GM18519 (cell line): Measurements from ENCODE around the gene CEP72.

Experiments
- ATAC-seq: cut with Tn5 transposase; IDR thresholded peaks from one replicate; pipeline ENCODE4 v1.9.1; 2021; ENCODE audit warnings: mild to moderate bottlenecking, moderate library complexity; ENCODE audit not compliant: unreplicated experiment, low FRiP score

The CEP72 gene

DNA sequence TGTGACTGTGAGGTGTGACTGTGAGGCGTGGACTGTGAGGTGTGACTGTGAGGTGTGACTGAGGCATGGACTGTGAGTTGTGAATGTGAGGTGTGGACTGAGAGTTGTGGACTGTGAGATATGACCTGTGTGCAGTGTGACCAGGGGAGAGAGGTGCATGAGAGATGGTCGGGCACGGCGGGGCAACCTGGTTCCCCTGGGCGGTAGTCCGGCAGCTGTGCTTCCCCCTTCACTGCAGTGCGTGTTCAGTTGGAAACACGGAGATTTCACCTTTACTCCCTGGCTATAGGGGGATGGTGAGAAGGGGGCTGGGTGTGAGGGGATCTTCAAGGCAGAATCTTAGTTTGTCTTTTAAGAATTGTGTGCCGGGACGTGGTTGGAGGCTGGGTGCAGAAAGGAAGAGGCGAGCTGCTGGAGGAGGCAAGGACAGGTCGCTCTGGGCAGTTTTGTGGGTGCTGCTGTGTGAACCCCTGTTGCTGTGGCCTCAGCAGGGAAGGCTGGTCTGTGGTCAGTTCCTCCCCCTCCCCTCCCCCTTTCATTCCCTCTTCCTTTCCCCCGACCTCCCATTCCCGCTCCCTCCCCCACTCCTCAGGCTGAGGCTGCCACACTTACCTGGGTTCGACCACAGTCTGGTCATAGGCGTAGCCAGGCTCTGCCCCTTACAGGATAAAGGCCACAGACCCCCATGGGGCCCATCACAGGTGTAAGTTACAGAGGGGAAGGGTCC, 39.3 kb downstream of the CEP72 start:
- no peak for ATAC-seq

DNA sequence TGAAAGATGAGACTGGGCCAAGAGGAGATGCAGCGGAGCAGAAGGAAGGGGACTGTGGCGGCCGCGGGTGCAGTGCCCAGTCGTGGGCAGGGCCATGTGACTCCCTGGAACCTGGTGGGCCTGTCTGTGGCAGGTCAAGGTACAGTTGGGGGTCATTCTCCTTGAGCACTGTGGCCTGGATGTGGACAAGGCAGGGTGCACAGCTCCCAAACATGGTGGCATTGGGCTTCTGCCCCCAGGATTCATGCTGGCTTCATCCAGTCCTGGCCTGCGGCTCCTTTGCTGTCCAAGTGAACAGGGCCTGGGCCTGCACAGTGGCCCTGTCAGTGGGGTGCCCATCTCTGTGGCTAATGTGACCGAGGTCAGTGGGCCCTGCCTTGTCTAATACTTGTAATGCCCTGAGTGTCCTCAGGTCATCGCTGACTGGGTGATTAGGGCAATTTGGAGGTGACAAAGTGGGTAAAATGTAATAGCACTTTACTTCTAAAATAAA, 39.9 kb downstream of the CEP72 start:
- no peak for ATAC-seq

DNA sequence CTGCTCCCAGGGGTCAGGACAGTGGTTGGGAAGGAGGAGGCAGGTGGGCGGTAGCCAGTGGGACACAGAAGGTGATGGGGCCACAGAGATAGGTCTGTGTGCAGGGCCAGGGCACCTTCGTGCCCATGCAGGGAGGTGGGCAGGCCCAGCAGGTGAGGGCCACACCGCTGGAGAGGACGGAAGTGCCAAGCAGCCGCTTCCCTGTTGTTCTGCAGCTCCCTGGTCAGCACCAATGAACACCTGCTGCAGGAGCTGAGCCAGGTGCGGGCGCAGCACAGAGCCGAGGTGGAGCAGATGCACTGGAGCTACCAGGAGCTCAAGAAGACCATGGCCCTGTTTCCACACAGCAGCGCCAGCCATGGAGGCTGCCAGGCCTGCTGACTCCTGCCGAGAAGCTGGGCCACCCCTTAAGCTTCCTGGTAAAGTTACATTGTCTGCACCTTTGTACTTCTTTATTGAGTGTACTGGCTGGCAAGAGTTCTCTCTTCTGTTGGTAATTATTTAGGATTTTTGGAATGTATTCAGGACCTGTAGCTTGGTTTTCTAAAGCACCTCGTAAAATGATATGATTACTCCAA, 40.7 kb downstream of the CEP72 start:
- ATAC-seq: no peak

DNA sequence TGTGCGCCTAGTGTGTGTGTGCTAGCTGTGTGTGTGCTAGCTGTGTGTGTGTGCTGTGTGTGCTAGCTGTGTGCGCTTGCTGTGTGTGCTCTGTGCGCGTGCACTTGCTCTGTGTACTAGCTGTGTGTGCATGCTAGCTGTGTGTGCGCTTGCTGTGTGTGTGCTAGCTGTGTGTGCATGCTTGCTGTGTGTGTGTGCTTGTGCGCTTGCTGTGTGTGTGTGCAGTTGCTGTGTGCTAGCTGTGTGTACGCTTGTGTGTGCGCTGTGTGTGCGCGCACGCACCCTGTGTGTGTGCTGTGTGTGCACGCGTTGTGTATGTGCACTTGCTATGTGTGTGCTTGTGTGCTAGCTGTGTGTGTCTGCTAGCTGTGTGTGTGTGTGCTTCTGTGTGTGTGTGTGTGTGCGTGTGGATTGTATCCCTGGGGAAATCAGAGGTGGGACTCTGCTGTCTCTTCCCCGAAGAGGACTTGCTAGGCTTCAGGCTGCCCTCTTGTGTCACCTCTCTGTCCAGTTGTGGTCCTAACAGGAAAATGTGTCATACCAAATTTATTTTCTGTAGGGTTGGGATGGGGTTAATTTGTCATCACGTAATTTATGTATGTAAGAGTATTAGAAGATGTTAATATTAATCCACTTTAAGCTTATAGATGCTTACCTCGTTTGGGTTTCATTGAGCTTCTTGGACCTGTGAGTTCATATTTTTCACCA, 42.1 kb downstream of the CEP72 start:
- ATAC-seq: no peak

DNA sequence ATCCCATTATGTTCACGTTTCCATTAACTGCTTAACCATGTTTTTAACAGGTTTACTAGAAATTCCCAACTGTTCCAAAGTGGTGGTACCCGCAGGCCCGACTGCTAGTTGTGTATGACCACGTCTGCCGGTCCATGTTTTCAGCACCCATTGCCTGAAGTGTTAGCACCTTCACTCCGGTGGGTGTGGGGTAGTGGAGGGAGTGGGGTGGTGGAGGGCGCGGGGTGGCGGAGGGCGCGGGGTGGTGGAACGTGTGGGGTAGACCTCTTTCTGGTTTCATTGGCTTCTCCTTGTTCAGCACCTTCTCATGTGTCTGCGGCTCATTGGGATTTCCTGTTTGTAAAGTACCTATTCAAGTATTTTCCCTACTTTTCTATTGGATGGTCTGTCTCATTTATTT, 43.3 kb downstream of the CEP72 start:
- ATAC-seq: no peak

DNA sequence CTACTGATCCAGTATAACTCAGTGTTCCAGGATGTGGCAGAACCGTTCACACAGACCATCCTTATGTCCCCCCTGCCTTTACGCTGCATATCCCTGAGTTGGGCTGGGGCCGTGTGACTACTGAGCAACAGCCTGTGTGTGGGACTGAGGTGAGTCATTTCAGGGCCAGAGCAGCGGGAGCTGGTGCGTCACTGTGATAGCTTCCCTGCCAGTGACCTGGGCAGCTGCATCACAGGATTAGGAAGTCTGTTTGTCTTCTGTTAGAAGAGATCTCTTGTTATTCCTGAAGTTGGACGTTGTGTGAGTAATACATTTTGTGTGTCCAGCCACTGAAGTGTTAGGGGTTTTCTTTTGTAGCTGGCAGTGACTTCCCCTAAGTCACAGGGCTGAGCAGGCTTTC, 45.4 kb downstream of the CEP72 start:
- no peak for ATAC-seq

DNA sequence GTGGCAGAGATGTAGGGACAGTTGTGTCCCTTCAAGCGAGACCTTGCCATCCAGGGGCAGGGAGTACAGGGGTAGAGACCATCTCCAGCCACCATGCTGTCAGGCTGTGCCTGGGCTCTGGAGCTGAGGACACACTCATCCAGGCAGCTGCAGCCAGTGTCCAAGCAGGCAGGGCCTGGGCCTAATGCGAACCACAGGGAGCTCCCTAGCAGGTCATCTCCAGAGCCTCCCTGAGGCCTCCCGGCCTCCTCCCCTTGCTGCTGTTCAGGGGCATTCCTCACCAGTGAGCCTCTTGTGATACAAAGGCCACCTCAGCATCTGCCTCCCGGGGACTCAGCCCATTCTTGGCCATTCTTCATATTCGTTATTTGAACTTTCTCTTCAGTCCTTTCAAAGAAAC, 46.0 kb downstream of the CEP72 start:
- ATAC-seq: no peak

DNA sequence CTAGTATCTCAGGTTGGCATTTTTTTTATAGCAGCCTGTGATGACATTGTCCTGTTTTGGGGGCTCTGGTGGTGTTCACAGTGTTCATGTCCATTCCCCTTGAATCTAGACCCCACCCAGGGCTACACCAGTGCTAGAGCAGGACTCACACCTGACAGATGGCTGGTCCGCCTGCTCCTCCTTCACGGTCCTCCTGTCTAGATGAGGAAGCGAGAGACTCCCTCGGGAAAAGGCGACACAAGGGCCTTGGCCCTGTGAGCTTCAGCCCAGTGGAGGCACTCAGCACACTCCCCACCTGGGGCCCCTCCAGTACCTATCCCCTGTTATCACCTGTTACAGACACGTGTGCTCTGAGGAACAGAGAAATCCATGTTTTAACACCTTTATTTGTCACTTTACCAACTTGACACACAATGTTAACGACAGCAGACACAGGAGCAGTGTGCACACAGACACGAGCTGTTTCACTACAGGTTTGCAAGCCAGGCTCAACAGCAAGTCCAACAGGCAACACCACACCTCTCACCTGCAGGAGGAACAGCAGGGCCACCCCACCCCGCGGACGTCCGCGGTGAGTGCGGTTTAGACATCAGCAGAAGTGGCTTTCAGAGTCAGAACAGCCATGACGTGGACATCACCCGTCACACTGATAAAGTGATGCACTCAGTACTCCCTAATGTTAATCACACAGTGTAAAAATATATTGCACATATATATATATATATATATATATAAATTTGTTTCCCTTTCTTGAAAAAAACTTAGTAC, 47.5 kb downstream of the CEP72 start:
- ATAC-seq: no peak

DNA sequence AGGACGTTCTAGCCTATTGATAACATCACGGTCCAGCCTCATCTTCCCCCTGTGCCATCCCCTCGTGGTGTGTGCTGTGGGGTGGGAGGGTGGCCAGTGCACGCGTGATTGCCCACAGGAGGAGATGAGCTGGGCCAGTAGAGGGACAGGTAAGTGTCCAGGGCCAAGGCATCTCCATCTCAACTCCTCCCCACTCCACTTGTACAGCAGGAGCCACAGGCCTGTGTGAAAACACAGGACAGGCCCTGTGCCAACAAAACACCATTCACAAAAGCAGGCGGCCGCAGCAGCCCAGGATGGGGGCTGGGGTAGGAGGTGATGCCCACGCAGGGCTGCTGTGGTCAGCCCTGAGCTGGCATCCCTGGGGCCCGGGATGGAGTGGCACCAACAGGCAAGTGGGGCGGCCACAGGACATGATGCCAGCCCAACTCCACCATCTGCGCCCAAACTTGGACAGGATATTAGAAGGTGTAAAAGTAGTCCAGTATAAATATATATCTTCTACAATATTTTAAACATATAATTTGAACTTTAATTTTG, 48.4 kb downstream of the CEP72 start:
- ATAC-seq: no peak

DNA sequence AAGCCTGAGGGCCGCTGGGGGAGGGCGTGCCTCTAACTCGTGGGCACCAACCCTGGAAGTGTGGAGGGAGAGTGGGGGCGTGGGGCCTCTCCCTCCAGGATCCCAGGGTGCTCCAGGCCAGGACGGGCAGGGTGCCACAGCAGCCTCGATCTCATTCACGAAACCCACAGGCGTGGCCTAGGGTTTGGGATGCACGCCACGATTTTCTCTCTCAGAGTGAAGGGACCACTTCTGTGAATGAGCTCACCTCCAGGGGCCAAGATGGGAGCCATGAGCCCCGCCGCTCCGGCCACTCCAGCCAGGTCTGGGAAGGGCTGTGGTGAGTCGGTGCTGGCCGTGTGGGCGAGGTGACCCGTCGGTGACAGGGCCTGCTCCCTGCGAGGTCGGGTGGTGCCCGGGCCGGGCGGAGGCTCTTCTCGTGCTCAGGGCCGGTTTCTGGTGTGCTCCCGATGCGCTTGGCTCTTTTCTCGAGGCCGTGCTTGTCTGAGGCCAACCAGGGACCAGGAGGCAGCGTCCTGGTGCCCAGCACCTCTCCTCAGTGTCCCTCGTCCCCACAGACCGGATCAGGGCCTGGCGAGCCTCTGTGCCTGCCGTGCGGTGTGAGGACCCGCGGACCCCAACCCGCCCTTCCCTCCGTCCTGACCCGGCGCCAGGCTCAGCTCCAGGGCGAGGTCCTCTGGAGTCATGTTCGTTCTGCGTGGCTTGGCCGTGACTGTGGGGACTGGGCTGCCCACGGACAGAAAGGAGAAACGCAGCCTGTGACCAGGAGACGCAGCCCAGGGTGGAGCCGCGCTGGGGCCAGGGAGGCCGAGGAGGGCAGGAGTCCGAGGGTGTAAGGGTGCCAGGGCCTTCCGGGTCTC, 50.0 kb downstream of the CEP72 start:
- no peak for ATAC-seq

DNA sequence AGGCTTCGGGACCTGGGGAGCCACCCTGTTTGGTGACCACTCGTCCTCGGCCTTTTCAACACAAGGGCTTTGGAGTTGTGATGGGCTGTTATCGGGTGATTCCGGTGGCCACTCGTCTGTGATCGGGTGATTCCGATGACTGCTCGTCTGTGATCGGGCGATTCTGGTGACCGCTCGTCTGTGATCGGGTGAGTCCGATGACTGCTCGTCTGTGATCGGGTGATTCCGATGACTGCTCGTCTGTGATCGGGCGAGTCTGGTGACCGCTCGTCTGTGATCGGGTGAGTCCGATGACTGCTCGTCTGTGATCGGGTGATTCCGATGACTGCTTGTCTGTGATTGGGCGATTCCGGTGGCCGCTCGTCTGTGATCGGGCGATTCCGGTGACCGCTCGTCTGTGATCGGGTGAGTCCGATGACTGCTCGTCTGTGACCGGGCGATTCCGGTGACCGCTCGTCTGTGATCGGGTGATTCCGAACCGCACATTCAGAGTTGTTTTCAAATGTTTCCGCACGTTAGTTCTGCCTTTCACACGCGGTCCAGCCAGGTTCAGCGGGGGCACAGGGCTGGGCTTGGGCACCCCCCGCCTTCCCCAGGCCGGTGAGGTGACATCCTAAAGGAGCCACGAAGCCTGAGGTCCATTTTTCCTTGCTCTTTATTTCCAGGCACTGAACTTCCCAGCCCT, 50.8 kb downstream of the CEP72 start:
- no peak for ATAC-seq

DNA sequence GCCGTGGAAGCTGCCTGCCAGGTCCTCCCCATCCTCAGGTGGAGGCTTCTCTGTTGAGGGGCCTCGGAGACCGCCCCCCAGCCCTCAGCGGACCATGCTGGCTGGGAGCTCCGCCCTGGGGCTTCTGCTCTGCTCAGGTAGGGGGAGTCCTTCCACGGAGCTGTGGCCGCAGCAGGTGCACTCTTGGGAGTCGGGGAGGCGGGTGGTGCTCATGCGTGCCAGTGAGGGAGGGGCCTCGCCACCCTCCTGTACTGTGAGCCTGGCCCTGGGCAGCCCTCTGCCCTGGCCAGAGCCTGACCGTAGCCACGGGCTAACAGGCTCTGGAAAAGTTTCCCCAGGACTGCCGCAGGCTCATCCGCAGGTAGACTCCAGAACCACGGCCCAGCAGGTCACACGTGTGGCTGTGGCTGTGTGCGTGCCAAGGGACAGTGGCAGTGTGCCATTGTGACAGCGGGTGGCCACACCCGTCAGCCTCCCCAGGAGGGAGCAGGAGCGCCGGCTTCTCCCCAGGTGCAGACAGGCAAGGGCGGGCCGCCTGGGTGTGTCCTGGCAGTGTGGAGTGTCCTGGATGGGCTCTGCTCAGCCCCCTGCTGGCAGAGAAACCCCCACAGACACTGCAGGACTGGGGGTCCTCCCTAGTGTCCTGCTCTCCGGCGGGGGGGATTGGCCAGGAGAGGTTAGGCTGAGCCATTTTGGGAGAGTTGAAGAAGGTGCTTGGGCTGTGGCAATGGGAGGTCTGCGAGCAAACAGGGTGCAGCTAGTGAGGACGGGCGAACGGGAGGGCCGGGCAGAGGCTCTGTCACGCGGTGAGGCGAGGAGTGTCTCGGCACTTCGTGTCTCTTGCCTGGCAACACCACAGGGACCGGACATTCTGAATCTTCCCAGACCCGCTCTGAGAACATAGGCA, 51.5 kb downstream of the CEP72 start:
- ATAC-seq: no peak

DNA sequence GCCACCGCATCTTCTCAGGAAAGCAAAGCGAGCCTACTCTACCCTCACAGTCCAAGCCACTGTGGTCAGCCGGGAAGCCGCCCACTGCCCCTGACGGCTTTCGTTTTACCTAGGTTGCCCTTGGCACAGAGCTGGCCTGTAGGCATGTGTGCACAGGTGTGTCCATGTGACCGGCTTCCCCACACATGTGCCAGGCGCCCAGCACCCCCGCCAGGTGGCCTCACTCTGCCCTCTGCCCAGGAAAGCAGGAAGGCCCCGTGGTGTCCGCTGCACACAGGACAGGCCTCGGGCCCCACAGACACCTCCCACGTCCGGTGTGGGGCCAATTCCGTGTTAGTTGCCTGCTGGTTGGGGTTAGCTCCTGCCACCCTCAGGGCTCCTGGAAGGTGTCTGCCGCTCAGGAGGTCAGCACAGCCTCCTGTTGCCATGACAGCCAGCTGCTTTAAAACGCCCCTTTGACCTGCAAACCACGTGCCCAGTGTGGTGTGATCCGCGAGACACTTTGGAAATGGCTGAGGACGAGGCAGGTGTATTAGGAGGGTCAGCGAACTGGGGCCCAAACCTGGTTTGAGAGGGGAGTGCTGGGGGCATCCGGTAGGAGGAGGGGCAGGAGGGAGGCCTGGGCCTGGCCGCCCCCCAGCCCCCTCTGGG, 52.3 kb downstream of the CEP72 start:
- no peak for ATAC-seq

DNA sequence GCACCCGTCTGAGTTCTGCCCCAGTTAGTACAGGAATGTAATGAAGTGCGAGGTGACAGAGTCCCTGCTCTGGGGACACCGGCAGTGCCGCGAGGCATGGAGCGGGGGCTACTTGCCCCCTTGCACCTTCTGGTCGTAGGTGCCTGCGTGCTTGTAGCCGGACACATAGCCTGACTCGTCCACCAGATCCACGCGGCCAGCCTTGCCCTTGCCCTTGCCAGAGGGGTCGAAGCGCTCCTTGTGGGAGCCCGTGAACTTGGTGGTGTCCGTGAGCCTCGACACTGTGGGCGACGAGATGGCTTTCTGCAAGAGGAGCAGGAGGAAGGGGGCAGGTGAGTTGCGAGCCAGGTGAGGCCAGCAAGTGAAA, 52.8 kb downstream of the CEP72 start:
- ATAC-seq: no peak

DNA sequence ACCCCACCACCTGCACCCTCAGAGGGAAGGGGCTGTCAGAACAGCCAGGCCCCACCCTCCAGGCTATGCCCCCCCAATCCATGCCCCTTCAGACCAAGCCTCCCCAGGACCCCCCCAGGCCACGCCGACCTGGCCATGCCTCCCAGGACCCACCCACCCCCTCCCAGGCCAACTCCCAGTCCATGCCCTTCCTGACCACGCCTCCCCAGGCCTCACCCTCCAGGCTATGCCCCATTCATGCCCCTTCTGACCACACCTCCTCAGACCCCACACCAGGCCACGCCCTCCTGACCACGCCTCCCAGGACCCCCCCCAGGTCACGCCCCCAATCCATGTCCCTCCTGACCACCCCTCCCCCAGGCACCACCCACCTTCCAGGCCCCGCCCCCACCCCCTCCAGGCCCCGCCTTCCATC, 53.4 kb downstream of the CEP72 start:
- ATAC-seq: no peak

DNA sequence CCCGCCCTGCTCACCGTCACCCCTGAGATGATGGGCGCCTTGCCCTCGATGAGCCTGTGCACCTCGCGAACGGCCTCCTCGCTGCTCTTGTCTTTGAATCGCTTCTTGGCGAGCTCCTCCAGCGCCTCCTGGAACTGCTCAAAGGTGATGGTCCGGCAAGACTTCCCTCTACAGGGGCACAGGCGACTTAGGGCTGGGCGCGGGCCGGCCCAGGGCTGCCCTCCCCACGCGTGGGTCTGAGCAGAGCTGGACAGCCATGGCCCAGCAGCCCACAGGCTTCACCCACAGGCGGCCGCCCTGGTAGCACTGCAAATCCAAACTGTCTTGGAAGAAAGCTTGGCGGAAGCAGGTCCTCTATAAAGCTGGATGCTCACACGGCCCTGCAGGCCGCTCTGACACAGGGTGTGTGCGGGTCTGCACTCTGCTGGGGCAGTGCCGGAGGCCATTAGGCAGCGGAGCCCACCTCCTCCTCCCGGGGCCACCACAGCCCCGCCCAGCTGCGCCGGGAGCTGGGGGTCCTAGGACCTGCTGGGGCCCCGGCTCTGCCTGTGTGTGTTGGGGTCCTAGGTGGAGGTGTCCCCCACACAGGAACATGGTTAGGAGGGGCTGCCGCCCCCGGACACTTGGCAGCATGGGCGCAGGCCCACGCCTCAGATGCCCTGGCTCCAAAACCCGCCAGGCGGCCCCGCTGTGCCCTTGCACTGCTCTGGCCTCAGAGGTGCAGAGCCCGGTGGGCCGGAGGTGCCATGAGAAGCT, 54.0 kb downstream of the CEP72 start:
- ATAC-seq: no peak

DNA sequence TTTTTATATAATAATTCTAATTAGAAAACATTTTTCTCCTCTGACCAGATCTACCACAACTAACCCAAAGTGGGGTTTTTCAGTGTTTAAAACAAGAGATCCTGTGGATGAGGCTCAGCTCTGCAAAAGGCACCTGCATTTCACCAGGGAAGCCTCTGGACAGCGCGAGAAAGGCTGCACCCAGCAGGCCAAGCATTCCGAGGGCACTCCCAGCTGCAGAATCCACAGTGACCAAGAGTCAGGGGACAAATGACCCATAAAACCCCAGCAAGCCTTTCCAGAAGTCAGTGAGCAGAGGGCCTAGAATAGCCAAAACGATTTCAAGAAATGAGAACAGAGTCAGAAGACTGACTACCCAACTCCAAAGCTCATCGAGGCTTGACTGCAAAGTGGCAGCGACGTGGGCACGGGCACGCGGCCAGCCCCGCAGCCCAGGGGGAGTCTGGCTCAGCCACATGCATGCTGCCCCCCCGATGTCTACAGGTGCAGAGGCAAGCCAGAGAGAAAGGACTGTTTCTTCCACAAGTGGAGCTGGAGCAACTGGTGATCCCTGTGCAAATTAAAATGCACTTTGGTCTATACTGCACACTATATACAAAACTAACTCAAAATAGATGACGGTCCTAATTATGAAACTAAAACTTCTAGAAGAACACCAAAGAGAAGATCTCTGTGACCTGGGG, 54.8 kb downstream of the CEP72 start:
- ATAC-seq: no peak
